Measurements from ENCODE around the gene CNGA4.

CNGA4 gene

DNA sequence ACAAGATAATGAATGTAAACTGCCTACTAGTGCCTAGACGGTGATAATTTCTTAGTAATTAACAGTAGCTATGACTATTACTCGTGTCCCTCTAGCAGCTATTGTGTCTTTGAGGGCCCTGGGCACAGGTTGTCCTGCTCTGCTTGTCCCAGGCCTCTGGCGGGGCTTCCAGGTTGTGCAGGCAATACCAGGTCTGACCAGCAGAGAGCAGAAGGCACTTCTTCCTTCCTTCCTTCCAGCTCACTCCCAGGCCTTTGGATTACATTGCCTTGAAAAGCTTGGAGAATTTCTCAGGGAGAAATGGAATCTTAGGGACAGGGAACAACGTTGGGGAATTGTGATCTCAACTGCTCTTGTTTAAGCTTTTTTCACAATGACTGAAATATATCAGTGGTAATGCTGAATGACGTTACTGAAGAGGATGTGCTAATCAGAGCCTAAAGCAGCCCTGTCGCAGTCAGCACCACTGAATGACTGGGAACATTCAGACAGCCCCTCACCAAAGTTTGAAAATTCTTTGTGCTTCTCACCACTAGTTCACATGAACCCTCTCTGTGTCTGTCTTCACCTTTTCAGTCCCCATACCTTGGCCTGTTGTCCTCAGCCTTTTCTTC is 12.3 kb downstream of the CNGA4 start:
- FAIRE-seq (no peak), DNase-seq (ENCODE audit: insufficient read length, low spot score) (peak; percentile 31)
- TF ChIP-seq POLR2A (IDR thresholded peaks at IDR 0.05; ENCODE audit: low read depth, low read length) (no peak), POLR2AphosphoS5 (IDR thresholded peaks at IDR 0.05; ENCODE audit: low read depth, low read length) (no peak), TAF1 (IDR thresholded peaks at IDR 0.05; ENCODE audit: low read depth, low read length) (no peak), POU2F2 (IDR thresholded peaks at IDR 0.05; ENCODE audit: low read depth, low read length) (no peak), SPI1 (IDR thresholded peaks at IDR 0.05; ENCODE audit: low read depth, low read length) (no peak), PAX5 (IDR thresholded peaks at IDR 0.05; ENCODE audit: insufficient read depth, low read length, severe bottlenecking) (no peak)

GRCh38 chr11:6251990-6252473 is 13.1 kb downstream of the CNGA4 start:
- no peak for TF ChIP-seq SPI1 (IDR thresholded peaks at IDR 0.05; ENCODE audit: low read depth, low read length)
- TF ChIP-seq POLR2A (IDR thresholded peaks at IDR 0.05; ENCODE audit: low read depth, low read length) = no peak
- no peak for TF ChIP-seq PAX5 (IDR thresholded peaks at IDR 0.05; ENCODE audit: insufficient read depth, low read length, severe bottlenecking)
- no peak for TF ChIP-seq TAF1 (IDR thresholded peaks at IDR 0.05; ENCODE audit: low read depth, low read length)
- no peak for TF ChIP-seq POLR2AphosphoS5 (IDR thresholded peaks at IDR 0.05; ENCODE audit: low read depth, low read length)
- no peak for TF ChIP-seq POU2F2 (IDR thresholded peaks at IDR 0.05; ENCODE audit: low read depth, low read length)
- FAIRE-seq (no peak), DNase-seq (ENCODE audit: insufficient read length, low spot score) (no peak)

DNA sequence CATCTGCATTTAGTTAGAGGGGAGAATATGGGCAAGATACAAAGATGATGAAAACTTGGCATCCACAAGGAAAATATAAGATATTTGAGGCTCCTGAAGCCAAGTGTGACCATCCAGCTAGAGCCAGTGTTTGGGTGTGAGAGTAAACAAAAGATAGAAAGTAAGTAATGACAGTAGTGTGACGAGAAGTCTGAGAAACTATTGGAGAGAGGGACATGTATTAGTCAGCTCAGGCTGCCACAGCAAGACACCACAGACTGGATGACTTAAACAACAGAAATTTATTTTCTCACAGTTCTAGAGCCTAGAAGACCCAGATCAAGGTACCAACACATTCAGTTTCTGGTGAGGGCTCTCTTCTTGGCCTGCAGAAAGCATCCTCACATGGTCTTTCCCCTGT is 14.3 kb downstream of the CNGA4 start:
- TF ChIP-seq POLR2AphosphoS5 (IDR thresholded peaks at IDR 0.05; ENCODE audit: low read depth, low read length) (no peak), POLR2A (IDR thresholded peaks at IDR 0.05; ENCODE audit: low read depth, low read length) (no peak), POU2F2 (IDR thresholded peaks at IDR 0.05; ENCODE audit: low read depth, low read length) (no peak), PAX5 (IDR thresholded peaks at IDR 0.05; ENCODE audit: insufficient read depth, low read length, severe bottlenecking) (no peak), SPI1 (IDR thresholded peaks at IDR 0.05; ENCODE audit: low read depth, low read length) (no peak), TAF1 (IDR thresholded peaks at IDR 0.05; ENCODE audit: low read depth, low read length) (no peak)
- no peak for FAIRE-seq

DNA sequence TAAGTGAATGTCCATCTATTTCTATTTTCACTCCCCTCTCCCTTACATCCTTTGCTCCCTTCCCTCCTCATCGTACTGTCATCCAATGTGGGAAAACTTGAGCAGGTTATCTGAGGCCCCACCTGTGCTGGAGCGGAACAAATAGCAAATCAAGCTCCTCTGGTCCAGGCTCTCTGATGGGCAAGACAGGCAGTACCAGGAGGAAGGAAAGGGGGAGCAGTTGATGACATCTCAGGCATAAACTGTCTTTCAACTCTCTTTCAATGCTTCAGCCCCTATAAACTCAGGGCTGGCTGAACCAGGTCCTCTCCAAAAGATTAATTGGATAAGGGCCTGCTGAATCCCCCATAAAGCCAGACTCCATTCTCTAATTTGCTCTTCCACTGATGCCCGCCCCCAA is 19.3 kb downstream of the CNGA4 start:
- no peak for DNase-seq (ENCODE audit: insufficient read length, low spot score)
- FAIRE-seq = no peak
- TF ChIP-seq POLR2A (IDR thresholded peaks at IDR 0.05; ENCODE audit: low read depth, low read length) (no peak), PAX5 (IDR thresholded peaks at IDR 0.05; ENCODE audit: insufficient read depth, low read length, severe bottlenecking) (no peak), TAF1 (IDR thresholded peaks at IDR 0.05; ENCODE audit: low read depth, low read length) (no peak), POLR2AphosphoS5 (IDR thresholded peaks at IDR 0.05; ENCODE audit: low read depth, low read length) (no peak), POU2F2 (IDR thresholded peaks at IDR 0.05; ENCODE audit: low read depth, low read length) (no peak), SPI1 (IDR thresholded peaks at IDR 0.05; ENCODE audit: low read depth, low read length) (no peak)

More for the DNA sequence above, 14.3 kb downstream of the CNGA4 start:
- no peak for DNase-seq (ENCODE audit: insufficient read length, low spot score)

DNA sequence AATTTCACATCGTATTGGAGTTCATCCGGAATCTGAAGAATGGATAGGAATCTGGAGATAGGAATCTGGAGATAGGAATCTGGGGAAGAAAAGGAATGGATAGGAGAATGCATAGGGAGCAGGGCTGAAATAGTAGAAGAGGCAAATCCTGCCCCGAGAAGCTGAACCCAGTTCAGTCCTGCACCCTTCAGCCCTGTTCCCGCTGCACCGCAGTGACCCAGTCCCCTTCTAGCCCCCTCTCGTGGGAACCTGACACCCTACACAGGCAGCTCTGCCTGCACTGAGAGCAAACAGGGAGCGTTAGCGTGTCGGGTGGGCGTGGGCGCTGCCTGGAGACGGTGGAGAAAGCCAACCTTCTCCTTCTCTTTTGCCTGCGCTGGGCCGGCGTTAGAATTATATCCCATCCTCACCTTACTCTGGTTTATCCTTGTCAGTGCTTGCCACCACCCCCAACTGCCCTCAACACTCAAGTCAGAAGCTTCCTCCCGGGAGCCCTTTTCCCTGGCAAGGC is 19.7 kb downstream of the CNGA4 start:
- DNase-seq (ENCODE audit: insufficient read length, low spot score) = no peak
- TF ChIP-seq SPI1 (IDR thresholded peaks at IDR 0.05; ENCODE audit: low read depth, low read length) = no peak
- TF ChIP-seq TAF1 (IDR thresholded peaks at IDR 0.05; ENCODE audit: low read depth, low read length) = no peak
- no peak for TF ChIP-seq POLR2AphosphoS5 (IDR thresholded peaks at IDR 0.05; ENCODE audit: low read depth, low read length)
- no peak for TF ChIP-seq PAX5 (IDR thresholded peaks at IDR 0.05; ENCODE audit: insufficient read depth, low read length, severe bottlenecking)
- TF ChIP-seq POU2F2 (IDR thresholded peaks at IDR 0.05; ENCODE audit: low read depth, low read length) = no peak
- no peak for TF ChIP-seq POLR2A (IDR thresholded peaks at IDR 0.05; ENCODE audit: low read depth, low read length)
- no peak for FAIRE-seq

DNA sequence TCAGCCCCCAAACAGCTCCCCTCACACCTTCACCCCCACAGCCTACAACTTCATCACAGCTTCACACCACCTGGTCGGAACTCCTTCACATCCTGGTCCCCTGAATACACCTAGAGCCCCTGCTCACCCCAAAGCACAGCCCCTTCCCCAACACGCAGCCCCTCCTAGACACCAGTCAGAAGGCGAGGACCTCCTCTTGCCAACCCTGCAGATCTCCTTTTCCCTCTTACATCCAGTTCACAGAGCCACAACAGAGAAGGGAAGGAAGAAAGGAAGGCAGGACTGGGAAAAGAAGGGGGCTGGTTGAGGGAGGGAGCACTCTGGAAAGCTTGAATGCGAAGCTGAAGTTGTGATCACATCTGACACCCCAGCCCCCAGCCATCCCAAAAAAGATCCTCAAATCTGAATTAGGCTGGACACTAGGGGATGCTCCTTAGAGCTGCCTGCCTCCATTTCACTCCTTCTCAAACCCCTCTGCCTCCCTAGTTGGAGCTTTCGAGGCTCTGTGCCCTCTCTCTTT is 21.4 kb downstream of the CNGA4 start:
- DNase-seq (ENCODE audit: insufficient read length, low spot score) (no peak), FAIRE-seq (no peak)
- TF ChIP-seq POLR2A (IDR thresholded peaks at IDR 0.05; ENCODE audit: low read depth, low read length) (no peak), SPI1 (IDR thresholded peaks at IDR 0.05; ENCODE audit: low read depth, low read length) (no peak), PAX5 (IDR thresholded peaks at IDR 0.05; ENCODE audit: insufficient read depth, low read length, severe bottlenecking) (no peak), TAF1 (IDR thresholded peaks at IDR 0.05; ENCODE audit: low read depth, low read length) (no peak), POLR2AphosphoS5 (IDR thresholded peaks at IDR 0.05; ENCODE audit: low read depth, low read length) (no peak), POU2F2 (IDR thresholded peaks at IDR 0.05; ENCODE audit: low read depth, low read length) (no peak)

GRCh38 chr11:6263662-6264061 is 24.8 kb downstream of the CNGA4 start:
- no peak for TF ChIP-seq SPI1 (IDR thresholded peaks at IDR 0.05; ENCODE audit: low read depth, low read length)
- no peak for DNase-seq (ENCODE audit: insufficient read length, low spot score)
- FAIRE-seq = no peak

DNA sequence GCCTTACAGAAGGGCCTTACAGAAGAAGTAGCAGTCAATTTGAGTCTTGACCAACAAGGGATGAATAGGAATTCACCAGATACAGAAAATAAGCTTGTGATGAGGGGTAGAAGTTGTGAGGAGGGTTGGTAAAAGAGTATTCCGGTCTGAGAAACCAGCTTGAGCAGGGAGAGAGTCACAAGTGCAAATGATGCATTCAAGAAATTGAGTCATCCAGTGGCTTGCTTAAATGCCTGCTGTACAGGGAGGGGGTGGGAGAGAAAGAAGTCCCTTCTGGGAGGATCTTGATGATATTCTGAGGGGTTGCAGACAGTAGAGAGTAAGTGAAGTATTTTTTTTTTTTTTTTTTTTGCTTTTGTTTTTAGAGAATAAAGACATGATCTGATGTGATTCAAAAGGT is 29.9 kb downstream of the CNGA4 start:
- TF ChIP-seq TAF1 (IDR thresholded peaks at IDR 0.05; ENCODE audit: low read depth, low read length) (no peak), PAX5 (IDR thresholded peaks at IDR 0.05; ENCODE audit: insufficient read depth, low read length, severe bottlenecking) (no peak), SPI1 (IDR thresholded peaks at IDR 0.05; ENCODE audit: low read depth, low read length) (no peak), POLR2AphosphoS5 (IDR thresholded peaks at IDR 0.05; ENCODE audit: low read depth, low read length) (no peak), POU2F2 (IDR thresholded peaks at IDR 0.05; ENCODE audit: low read depth, low read length) (no peak), POLR2A (IDR thresholded peaks at IDR 0.05; ENCODE audit: low read depth, low read length) (no peak)
- no peak for DNase-seq (ENCODE audit: insufficient read length, low spot score)
- FAIRE-seq = no peak

DNA sequence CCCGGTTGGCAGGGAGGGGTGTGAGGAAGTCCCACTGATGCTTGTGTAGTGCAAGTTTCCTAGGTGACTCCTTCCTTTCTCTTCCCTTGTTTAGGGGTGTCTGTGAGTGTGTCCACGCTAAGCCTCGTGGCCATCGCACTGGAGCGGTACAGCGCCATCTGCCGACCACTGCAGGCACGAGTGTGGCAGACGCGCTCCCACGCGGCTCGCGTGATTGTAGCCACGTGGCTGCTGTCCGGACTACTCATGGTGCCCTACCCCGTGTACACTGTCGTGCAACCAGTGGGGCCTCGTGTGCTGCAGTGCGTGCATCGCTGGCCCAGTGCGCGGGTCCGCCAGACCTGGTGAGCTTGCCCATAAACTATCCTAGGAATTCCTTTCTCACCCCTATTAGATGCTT is 31.1 kb downstream of the CNGA4 start:
- FAIRE-seq (no peak), DNase-seq (ENCODE audit: insufficient read length, low spot score) (no peak)
- TF ChIP-seq POLR2AphosphoS5 (IDR thresholded peaks at IDR 0.05; ENCODE audit: low read depth, low read length) (no peak), SPI1 (IDR thresholded peaks at IDR 0.05; ENCODE audit: low read depth, low read length) (no peak), POLR2A (IDR thresholded peaks at IDR 0.05; ENCODE audit: low read depth, low read length) (no peak), POU2F2 (IDR thresholded peaks at IDR 0.05; ENCODE audit: low read depth, low read length) (no peak), PAX5 (IDR thresholded peaks at IDR 0.05; ENCODE audit: insufficient read depth, low read length, severe bottlenecking) (no peak), TAF1 (IDR thresholded peaks at IDR 0.05; ENCODE audit: low read depth, low read length) (no peak)
